Ureter (tissue), 1 donor: ENCODE results near the gene NDUFB7. TPM values are rescaled to one million over a fixed set of nuclear protein-coding genes. Genes with fewer than 3 reads are reported as not detected.
"Not testable (repeated sequence)": the region's sequence is repeated elsewhere in the genome, so short reads cannot be mapped to it uniquely, and the experiment has no call there.

Source experiments
- DNase-seq: peaks from one replicate; pipeline ENCODE4 v3.0.0-alpha.2; 2020; ENCODE audit warnings: low spot score
- total RNA-seq: library from RNA; stranded (reverse); gene quantifications from one replicate; pipeline ENCODE4 v1.2.4, GENCODE V29; 2023
- donor health status: DM: yes; HTN: yes; CAD: no.

NDUFB7 gene
- total RNA-seq, 1 donor from 2014 or later: 169 TPM

DNA sequence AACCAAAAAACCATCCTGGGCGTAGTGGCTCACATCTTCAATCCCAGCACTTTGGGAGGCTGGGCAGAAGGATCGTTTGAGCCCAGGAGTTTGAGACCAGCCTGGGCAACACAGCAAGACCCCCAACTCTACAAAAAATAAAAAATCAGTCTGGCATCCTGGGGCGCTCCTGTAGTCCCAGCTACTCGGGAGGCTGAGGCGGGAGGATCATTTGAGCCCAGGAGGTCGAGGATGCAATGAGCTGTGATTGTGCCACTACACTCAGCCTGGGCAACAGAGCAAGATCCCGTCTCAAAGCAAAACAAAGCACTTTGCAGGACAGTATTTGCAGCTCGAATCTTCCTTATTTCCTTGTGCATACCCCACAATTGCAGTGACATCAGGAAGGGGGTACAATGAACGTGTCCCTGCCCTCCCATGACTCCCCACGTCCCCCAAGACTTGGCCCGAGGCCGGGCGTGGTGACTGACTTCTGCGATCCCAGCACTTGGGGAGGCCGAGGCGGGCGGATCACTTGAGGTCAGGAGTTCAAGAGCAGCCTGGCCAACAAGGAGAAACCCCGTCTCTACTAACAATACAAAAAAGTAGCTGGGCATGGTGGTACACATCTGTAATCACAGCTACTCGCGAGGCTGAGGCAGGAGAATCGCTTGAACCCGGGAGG is 870 bp downstream of the NDUFB7 start:
- DNase-seq: no peak

GRCh38 chr19:14567079-14567478 is 4.8 kb downstream of the NDUFB7 start:
- DNase-seq: no peak

- no peak for DNase-seq
Measured at GRCh38 chr19:14566712-14567077, 5.2 kb downstream of the NDUFB7 start.

GRCh38 chr19:14565765-14566711 is 5.8 kb downstream of the NDUFB7 start:
- no peak for DNase-seq

DNA sequence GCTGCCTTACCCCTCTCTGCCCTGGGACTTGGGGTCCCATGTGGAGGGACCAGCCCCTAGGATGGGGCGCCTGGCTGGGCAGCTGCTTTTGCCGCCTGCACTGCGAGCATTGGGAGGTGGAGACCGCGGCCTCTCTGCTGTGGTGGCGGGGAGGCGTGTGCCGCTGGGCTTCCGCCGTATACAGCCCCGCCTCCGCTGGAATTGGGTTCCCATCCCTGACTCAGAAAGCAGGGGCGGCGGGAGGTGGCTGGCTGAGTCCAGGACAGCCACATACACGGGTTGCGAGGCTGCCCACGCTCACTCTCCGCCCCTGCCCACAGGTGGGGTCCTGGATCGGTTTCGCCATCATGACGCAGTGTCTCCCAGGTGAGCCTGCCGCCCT is 6.6 kb downstream of the NDUFB7 start:
- DNase-seq: no peak

GRCh38 chr19:14564652-14565297 is 7.1 kb downstream of the NDUFB7 start:
- DNase-seq: not testable (repeated sequence)

GRCh38 chr19:14563989-14564651 is 7.7 kb downstream of the NDUFB7 start:
- no peak for DNase-seq

DNA sequence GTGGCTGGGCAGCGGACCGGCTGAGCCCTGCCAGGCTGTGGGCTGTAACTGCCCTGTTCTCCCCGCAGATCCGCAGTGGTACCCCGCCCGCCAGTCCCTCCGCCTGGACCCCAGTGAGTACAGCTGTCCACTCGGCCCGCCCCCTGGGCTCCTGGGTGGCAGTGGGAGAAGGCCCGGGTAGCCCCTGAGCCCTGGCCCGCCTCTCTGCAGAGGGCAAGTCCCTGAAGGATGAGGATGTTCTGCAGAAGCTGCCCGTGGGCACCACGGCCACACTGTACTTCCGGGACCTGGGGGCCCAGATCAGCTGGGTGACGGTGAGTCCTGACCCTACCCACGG is 8.3 kb downstream of the NDUFB7 start:
- DNase-seq: no peak

GRCh38 chr19:14562660-14563589 is 8.9 kb downstream of the NDUFB7 start:
- DNase-seq: no peak

- DNase-seq: no peak
Measured at GRCh38 chr19:14561847-14562351, 10.0 kb downstream of the NDUFB7 start.

DNA sequence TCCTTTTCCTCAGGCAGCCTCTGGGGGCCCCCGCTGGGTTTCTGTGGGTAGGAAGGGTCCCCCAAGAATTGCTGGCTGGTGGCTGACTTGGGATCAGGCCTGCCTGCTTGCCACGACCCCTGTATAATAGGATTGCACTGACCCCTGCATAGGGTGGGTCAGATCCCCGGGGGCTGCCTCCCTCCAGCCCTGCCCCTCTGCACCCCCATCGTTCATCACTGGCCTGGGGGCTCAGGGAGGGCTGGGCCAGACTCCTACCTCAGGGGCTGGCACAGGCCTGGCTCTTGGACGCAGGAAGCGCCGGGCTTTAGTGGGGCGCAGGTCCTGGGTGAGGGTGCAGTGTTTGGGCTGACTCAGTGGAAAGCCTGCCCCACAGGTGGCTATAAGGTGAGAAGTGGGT is 10.6 kb downstream of the NDUFB7 start:
- DNase-seq: no peak

DNA sequence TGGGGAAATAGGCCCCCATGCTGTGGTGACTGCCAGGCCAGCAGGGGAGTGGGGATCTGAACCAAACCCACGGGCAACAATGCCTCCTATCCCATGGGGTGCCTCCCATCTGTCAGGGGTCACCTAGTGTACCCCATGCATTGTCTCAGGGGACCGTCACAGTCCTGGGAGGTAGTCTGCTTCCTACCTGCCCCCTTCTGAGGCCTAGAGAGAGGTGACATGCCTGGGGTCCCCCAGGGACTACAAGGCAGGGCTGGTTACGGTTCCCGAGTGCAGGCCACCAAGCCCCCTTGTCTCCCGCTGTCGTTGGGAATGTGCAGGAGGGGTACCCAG is 11.1 kb downstream of the NDUFB7 start:
- no peak for DNase-seq

DNA sequence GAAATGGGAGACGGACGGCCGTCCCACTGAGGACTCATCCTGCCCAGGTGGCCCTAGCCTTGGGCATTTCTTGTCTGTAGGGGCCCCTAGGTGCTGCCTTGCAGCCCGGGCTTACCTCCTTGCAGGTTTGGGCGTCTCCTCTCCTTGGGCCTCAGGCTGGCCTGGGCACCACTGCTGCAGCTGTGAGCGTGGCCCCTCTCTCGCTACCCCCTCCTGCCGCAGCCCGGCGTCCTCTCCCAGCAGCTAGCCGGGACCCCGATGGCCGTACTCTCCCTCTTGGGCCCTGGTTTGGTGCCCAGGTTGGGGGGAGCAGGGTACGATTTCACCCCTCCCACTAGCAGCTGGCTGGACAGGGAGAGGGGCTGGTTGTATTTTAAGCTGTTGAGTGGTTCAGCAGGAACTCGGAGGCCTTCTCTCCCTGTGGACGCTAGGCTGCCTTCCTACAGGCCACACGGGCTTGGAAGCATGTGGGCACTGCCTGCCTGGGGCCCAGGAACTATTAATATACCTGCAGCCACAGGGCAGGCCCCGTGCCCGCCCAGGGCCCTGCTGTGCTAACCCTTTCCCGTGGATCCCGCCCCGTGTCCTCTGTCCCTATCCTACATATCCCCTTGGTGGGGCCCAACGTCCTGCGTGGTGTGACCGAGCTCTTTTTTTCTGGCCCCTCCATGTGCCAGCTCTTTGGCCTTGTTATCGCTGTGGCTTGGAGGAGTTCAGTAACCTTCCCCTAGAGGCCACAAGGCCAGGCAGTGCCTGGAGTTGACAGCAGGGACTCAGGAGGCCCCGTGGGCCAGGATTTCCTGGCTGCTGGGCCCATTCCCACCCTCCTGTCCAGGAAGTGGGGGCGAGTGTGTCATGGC is 11.7 kb downstream of the NDUFB7 start:
- DNase-seq: no peak

- DNase-seq: no peak
Measured at GRCh38 chr19:14558370-14559066, 13.3 kb downstream of the NDUFB7 start.

- DNase-seq: peak; percentile 73
Measured at GRCh38 chr19:14556662-14557188, 15.1 kb downstream of the NDUFB7 start.

GRCh38 chr19:14555918-14556661 is 15.8 kb downstream of the NDUFB7 start:
- DNase-seq: no peak

DNA sequence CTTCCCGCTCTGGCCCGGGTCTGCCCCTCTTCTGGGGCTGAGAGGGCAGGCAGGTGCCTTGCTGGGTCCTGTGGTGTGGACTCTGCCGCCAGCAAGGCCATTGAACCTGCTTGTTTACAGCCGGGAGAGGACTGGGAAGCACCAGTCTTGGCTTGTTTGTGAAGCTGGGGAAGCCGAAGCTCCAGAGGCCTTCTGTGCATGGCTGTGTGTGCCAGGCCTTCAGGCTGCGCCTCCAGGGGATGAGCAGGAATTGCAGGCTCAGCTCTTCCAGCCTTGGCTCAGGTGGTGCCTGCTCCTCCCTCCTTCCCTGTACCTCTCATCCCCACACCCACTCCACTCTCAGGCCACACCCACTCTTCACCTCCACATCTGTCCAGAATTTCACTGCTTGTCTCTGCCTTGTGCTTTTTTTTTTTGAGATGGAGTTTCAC is 17.5 kb downstream of the NDUFB7 start:
- DNase-seq: no peak

DNA sequence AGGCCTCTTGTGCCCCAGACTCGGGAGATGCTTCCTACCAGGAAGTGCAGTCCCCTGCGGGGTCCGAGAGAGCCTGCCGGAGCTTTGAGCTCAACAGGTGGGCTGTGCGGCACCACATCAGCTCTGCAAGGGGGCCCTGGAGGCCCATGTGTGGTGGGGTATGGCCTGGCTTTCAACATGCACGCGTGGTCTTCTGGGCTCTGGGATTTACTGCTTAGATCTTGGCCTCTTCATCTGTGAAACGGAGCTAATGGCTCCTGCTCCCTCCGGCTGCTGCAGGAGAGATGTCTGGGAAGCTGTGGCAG is 18.0 kb downstream of the NDUFB7 start:
- DNase-seq: no peak
